Activated T-cell treated with anti-CD3 and anti-CD28 coated beads for 48 hours (primary cell): ENCODE results near the gene RIN3.
"Not testable (repeated sequence)": the region's sequence is repeated elsewhere in the genome, so short reads cannot be mapped to it uniquely, and the experiment has no call there.

ENCODE experiments used
- DNase-seq: peaks from one replicate; pipeline ENCODE4 v3.0.0-alpha.2; 2020; ENCODE audit warnings: low read depth

Gene RIN3

DNA sequence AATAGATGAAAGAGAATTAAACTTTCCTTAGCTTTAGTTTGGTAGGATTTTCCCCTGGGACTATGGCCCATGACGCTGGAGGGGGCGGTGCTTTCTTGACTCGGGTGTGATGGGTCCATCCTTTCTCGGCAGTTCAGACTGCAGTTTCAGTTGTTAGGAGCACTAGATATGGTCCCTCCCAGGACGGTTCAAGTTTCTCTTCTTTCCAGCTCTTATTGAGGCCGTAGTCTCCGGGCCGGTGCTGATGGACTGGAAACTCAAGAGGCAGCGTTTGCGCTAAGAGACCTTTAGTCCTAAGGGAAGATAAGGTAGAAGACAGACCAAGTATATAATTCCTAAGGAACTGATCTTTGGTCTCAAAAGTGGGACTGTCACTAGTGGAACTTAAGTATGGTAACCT, 111.2 kb downstream of the RIN3 start:
- no peak for DNase-seq

DNA sequence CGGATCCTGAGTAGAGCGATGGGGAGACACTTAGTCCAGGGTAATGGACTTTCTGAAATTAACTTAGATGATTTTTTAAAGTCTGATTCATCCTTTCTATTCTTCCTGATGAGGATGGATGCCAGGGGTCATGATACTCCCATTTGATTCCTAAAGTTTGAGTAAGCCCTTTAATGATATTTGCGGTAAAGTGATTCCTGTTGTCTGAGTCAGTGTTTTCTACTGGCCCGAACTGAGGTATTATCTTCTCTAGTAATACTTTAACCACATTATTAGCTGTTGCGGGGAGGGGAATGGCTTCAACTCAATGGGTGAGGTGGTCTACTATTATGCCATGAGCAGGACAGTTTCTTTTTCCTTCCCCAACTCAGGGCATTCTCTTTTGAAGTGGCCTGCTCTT, 111.6 kb downstream of the RIN3 start:
- no peak for DNase-seq

DNA sequence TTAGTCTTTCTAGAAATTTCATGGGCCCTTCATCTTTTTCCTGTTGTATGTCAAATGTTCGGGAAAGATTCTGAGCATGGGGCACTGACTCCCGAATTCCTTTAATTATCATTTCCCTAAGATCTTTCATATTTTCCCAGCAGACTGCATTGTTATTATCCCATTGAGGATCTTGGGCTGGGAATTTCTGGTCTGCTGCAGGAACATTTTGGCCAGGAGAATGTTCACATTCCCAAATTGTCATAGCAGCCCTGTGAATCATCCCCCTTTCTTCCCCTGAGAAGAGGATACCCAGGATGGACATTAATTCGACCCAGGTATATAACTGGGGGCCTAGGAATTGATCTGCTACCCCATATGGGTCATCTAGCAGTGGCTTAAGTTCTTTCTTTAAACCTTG, 112.5 kb downstream of the RIN3 start:
- DNase-seq: no peak

DNA sequence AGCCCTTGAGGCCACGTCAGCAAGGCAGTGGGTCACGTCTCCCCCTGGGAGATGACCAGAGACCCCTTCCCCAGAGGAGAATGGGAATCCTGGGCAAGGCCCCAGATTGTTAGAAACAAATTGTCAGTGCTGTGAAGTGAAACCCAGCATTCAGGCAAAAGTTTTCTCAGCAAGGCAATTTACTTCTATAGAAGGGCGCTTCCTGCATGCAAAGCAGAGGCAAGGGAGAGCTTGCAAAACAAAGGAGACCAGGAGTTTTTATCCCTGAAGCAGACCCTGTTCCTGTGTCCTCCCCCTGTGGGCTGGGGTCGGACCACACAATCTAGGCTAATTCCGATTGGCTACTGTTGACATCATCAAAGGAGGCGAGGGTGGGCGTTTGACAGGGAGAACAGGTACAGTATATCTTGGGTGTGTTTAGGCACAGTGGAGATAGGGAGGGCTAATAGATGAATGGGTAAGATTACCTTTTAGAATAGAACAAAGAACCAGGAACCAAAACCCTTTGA, 114.2 kb downstream of the RIN3 start:
- DNase-seq: no peak

DNA sequence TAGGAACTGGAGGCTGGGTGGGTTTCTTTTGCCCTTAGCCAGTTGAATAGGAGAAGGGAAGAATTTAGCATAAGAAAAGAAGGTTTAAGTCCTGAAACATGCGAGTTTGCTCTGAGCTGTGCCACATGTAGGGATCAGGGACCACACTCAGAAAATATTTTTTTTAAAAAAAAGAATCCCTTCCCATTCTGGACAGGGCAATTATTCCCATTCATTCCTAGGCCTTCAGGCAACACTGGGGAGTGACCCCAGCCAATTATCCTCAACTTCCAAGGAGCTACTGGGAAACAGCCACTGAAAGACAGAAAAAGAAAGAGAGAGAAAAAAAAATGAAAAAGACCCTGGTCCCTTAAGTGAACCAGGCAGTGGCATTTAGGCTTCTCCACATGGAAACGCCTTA, 115.1 kb downstream of the RIN3 start:
- no peak for DNase-seq

DNA sequence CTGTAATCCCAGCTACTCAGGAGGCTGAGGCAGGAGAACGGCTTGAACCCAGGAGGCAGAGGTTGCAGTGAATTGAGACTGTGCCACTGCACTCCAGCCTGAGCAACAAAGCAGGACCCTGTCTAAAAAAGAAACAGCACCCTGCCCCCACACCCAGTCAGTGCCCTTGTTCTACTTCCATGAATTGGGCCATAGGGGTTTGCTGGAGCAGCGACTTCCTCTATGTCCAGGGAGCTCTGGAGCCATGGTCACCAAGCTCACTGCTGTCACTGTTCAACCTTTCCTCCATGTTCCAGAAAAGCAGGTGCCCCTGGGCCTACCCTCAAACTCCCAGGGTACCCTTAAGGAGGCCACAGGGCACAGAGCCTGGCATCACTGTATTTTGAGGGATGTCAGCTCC, 116.8 kb downstream of the RIN3 start:
- no peak for DNase-seq

DNA sequence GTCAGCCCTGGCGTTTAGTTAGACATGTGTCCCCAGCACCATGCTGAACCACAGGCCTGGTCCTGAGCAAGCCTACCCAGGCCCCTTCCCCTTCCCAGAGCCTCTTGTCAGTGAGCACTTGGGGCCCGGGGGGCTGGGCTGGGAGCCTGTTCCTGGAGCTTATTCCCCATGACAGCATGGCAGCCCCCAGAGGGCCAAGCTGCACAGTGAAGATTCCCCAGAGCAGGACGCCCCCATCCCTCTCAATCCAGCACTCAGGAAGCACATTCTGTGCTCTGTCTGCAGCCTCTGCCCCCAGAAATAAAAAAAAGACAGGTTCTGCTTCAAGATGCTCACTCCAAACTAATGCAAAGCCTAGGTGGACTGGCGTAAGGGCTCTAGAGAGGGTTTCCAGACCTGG, 117.5 kb downstream of the RIN3 start:
- DNase-seq: no peak

DNA sequence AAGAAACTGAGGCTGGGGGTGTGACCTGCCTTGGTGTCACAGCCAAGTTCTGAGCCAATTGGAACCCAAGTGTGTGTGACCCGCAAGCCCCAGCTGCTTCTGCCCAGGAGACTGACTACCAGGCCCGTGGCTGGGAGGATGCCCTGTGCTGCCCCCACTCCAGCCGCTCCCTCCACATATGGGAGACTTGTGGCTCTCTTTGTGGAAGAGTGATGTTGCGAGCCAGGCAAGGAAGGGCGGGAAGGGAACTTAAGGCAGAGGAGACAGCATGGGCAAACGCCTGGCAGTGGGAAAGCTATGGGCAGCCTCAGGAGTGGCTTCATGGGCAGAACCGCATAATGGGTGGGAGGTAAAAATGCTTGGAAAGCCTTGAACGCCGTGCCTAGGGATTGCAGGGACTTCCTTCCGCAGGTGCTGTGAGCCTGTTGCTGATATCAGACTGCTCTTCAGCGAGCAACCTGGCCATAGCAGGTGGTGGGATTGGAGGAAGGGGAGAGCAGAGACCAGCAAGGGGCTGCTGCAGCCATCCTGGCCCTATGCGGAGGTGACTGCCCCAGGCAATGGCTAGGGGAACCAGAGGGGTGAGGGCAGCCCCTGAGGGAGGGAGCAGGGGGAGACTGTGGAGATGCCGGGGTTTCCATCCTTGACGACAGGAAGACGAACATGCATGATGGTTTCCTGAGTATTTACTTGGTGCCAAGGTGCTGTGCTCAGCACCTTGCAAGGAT, 119.1 kb downstream of the RIN3 start:
- DNase-seq: no peak

DNA sequence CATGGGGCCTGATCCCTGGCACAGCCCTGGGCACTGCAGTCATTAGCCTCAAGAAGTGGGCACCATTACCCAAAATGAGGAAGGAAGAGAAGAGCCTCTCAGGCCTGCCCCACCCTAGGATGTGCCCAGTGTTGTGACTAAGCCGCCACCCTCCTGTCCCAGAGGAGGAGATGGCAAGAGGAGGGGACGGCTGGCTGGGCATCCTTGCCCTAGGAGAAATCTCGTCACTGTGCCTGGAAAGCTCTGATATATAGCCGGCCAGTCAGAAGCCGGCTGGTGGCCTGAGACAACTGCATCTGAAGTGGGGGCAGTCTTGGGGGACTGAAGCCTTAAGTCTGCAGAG, 119.7 kb downstream of the RIN3 start:
- no peak for DNase-seq

DNA sequence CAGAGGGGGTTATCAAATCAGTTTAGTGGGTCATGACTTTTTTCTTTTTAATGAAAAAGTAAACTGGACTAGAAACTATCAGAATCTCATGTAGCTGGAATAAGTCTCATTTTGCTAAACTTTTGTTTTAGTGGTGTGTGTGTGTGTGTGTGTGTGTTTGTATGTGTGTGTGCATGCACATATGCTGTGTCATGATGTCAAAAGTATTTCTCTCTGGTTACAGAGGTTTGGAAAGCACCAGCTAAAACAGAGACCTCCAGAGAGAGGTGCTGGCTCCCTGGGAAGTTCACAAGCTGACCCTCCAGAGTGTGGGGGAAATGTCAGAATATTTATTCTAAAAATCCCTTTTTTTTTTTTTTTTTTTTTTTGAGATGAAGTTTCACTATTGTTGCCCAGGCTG, 120.1 kb downstream of the RIN3 start:
- no peak for DNase-seq

DNA sequence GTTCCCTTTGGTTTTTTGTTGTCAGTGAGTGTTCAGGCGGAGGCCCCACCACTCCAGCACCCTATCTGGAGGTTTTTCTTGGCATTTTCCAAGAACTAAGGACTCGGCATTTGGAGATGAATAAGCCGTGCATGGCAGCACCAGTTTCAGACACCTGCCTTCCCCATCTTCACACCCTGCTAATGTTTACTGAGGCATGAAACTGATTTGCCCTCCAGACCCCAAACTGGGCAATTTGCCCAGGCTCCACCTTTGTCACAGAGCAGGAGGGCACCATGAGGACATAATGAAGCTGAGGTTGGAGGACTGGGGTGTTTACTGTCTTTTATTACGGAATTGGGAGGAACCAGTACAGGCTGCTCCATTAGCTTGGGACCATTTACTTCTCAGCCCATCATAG, 121.5 kb downstream of the RIN3 start:
- no peak for DNase-seq

DNA sequence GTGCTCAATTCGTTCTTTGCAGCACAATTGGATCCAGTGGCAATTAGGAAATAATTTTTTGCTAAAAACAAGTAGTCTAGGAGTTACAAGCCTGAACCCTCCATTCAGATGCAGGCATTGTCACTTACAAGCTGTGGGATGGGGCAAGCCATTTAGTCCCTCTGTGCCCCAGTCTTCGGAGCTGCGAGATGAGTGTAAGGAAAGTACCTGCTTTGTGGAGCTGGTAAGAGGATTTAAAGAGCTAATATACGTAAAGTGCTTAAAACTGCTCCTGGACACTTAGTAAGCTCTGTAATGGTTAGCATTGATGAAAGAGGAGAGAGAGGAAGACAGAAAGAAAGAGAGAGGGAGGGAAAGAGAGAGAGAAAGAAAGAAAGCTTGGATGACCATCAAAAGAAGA, 122.3 kb downstream of the RIN3 start:
- no peak for DNase-seq

DNA sequence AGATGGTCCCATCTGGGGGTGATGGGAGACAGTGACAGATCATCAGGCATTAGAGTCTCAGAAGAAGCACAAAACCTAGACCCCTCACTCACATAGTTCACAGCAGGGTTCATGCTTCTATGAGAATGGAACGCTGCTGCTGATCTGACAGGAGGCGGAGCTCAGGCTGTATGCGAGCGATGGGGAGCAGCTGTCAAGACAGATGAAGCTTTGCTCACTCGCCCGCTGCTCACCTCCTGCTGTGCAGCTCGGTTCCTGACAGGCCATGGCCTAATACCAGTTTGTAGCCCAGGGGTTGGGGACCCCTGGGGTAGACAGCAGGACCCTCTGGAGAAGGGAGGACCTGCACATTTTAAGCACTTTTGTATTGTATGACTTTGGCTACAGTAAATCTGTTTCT, 123.6 kb downstream of the RIN3 start:
- DNase-seq: no peak

DNA sequence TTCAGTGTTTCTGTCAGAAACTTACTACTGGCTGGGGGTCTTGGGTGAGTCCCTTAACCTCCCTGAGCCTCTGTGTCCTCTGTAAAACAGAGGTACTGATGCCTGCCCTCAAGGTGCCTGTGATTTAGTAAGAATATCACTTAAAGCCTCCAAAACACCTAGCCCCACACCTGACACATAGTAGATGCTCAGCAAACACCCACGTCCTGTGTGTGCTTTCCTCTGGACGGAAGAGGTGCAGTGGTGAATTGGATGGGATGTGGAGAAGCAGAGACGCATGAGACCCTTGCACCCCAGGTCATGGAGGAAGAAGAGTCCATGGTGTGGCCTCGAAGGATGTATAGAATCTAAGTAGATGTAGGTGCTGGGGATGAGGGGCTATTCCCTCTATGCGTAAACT, 124.3 kb downstream of the RIN3 start:
- no peak for DNase-seq

DNA sequence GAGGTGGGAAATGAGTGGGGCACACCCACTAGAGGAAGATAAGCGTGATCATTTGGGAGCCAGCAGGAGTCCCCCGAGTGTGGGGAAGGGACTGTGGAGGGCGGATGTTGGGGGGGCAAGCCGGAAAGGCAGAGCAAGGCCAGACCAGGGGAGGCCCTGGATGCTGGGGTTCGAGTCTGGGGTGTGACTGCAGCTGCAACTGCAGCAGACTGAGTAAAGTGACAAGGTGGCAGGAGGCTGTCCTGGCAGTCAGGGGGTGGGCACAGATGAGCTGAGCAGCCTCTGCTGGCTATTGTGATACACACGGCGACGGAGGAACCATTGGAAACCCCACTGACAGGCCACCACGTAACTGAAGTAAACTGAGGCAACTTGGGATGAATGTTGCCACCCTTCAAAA, 124.7 kb downstream of the RIN3 start:
- DNase-seq: no peak

DNA sequence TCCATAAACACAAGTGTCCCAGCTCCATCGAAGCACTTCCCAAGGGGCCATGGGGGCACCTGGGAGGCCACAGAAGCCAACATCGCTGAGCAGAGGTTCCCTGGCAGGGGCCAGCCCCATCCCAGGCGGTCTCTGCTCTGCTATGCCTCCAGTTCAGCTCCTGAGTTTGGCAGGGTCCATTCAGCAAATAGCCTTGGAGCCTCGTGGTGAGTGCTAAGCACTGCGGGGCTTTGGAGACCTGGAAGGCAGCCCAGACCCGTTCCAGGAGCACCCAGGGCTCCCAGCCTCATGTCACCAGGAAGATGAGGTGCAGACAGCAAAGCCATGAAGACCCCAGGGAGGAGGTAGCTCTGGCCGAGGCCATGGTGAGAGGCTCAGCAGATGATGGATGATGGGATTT, 125.3 kb downstream of the RIN3 start:
- no peak for DNase-seq

DNA sequence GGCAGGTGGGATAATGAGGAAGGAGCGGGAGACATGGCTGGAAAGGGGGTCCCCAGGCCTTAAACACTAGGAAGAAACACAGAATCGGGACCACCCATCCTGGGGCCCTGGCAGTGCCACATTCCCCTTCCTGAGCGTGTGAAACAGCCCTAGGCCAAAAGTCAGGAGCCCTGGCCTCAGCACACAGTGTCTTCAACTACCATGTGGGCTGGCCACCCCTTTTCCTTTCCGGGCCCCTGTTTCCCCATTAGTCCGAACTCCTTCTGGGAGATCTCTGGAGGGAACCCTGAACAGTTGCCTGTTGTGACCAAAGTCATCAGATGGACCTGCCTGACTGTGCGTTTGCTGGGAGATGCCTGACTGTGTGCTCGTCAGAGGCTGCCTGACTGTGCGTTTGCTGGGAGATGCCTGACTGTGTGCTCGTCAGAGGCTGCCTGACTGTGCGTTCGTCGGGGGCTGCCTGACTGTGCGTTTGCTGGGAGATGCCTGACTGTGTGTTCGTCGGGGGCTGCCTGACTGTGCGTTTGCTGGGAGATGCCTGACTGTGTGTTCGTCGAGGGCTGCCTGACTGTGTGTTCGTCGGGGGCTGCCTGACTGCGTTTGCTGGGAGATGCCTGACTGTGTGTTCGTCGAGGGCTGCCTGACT, 126.0 kb downstream of the RIN3 start:
- not testable (repeated sequence) for DNase-seq

DNA sequence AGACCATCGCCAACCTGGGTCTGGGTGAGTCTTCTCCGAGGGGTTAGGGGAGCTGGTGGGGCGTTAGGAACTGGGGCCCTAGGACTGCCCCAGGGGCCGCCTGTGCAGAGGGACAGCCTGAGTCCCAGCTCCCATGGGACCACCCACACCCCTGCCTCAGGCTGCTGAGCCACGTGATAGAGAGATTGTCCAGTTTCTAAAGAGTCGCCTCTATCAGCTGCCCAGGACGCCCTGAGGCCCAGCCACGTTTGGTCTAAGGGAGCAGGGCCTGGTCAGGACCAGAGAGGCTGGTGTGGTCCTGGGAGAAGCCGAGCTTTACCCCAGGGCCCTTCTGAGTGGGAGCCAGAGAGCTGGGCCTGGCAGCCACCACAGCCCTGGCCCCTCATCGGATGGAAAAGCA, 127.7 kb downstream of the RIN3 start:
- DNase-seq: no peak

DNA sequence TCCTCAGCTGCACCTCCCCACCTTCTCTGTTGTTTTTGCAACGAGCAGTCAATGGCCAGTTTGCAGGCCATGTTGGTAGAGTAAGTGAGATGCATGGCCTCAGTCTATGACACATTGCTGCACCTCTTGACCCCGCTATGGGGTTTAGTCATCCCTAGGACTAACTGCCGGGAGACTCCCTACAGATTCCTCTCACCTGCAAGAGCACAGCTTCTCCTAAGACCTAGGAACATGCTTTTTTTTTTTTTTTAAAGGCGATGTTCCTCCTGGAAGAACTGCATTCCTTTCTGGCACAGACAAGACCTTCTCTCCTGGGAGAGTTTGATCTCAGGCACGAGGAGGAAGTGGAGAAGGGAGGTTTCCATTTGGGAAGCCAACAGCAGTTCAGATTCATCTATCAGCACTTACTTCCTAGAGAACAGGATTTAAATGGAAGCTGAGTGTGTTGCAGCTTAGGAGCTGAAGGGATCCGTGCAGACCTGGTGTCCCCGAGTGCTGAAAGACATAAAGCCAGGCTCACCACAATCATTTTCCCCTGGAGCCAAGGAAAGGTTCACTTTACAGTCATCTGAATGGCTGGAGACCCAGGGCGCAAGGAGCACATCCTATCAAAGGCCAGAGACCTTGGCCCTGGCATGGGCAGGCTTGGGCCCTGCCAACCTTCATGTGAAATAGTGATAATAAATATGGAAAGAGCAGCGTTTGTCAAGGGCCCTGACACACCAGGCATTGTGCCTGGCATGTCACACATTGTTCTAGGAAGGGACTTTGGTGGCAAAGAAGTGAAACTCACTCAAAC, 130.8 kb downstream of the RIN3 start:
- no peak for DNase-seq

DNA sequence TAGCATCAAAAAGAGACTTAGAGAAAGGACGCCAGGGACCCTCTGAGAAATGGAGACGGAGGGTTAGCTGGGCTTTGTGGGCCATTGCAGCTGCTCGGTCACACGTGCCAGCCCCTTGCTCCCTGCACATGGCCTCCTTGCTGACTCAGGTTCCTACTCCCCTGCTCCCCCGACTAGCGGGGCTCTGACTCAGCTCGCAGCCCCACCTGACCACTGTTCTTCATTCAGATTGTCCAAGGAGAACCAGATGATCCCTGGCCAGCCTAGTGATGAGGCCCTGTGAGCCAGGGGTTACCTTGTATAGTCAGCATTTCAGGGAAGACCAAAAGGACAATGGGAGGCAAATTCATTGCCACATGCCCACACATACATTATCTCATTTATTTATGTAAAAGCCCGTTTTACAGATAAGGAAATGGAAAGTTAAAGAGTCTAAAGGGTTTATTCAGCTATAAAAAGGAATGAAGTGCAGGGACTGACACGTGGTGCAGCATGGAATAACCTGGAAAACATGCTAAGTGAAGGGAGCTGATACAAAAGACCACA, 131.5 kb downstream of the RIN3 start:
- no peak for DNase-seq

DNA sequence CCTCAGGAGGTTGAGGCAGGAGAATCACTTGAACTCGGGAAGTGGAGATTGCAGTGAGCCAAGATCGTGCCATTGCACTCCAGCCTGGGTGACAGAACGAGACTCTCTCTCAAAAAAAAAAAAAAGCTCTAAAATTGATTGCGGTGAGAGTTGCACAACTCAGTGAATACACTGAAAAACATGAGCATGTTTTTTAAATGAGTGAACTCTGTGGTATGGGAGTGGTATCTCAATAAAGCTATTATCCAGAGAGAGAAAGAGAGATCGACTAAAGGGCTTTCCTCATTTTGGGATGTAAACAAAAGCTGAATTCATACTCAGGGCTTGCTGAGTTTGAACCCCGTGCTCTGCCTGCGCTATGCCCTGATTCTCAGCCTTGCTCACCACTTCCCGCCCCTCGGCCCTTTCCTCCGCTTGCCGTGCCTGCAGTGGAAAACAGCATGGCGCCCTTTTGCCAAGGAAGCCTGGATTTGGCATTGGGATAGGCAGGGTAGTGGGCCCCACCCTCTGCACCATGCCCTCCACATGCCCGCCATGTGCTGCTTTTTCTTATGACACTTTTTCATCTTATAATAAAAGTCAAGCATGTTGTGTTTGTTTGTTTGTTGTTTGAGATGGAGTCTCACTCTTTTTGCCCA, 132.4 kb downstream of the RIN3 start:
- no peak for DNase-seq
